HCT116 (cell line): ENCODE measurements around the gene SLC6A2. TPM values are rescaled to one million over a fixed set of nuclear protein-coding genes. Genes with fewer than 3 reads are reported as not detected.

ENCODE experiments used
- ATAC-seq: fragments of 200-7000 bp; cut with Tn5 transposase; 2 replicates; pipeline ENCODE4 v1.9.1; 2020; ENCODE audit warnings: mild to moderate bottlenecking, moderate library complexity
- BruUV-seq: library from RNA; stranded (reverse); fragments of 400-500 nt; replicated peaks from 2 replicates; lab custom pipeline; 2021; lab: Mats Ljungman, UMichigan
- CTCF ChIA-PET: fragments of 300-600 bp; sonication (Branson Sonifier 250); formaldehyde crosslinking; loops from one replicate; lab custom pipeline; 2021; ENCODE audit warnings: antibody characterized with exemption; lab: Charles Lee
- POLR2A ChIA-PET: fragments of 300-600, 350-600 bp; sonication (Branson Sonifier 250); formaldehyde crosslinking; loops from one replicate; lab custom pipeline; 2021; ENCODE audit warnings: antibody characterized with exemption; lab: Charles Lee
- RAD21 ChIA-PET, 2 experiments: fragments of 300-600 bp; sonication (Branson Sonifier 250); formaldehyde crosslinking; loops; one replicate each; lab custom pipeline; 2023; ENCODE audit warnings: low total read pairs in 2 of 2; ENCODE audit not compliant: uncharacterized antibody in 2 of 2, unreplicated experiment in 2 of 2, low non-redundant PET in 1 of 2; lab: Charles Lee
- DNase-seq: peaks from one replicate; pipeline ENCODE4 v3.0.0-alpha.2; 2010; ENCODE audit warnings: low read depth, low spot score
- H2AFZ ChIP-seq: fragments of 200-600 bp; shearing (Covaris generic), sonication (generic); 2 replicates; pipeline ENCODE4 v1.6.1; 2017; ENCODE audit warnings: low read depth, mixed run types, mixed read lengths, antibody characterized with exemption, low read length; ENCODE audit not compliant: poor library complexity, severe bottlenecking
- H3K27ac ChIP-seq: 2 replicates; pipeline ENCODE4 v1.5.1; 2012; ENCODE audit warnings: low read depth, low read length
- H3K27me3 ChIP-seq: fragments of 200-600 bp; sonication (generic); 2 replicates; pipeline ENCODE4 v1.6.1; 2016; ENCODE audit warnings: mixed run types, low read length, mixed read lengths; ENCODE audit not compliant: insufficient read depth
- H3K36me3 ChIP-seq, 2 experiments: fragments of 200-500 bp in 1 of 2; fragments of 200-600 bp in 1 of 2; sonication (Bioruptor generic) in 1 of 2; sonication (generic) in 1 of 2; 2 replicates each; pipeline versions ENCODE4 v1.5.1 to v1.6.1; 2014 to 2016; ENCODE audit warnings: low read length in 2 of 2, inconsistent platforms in 1 of 2, mixed read lengths in 1 of 2, mixed run types in 1 of 2; ENCODE audit not compliant: insufficient read depth in 2 of 2, control insufficient read depth in 1 of 2
- H3K4me1 ChIP-seq, 2 experiments: fragments of 200-600 bp in 1 of 2; sonication (generic) in 1 of 2; 2 replicates each; pipeline versions ENCODE4 v1.5.1 to v1.6.1; 2012 to 2017; ENCODE audit warnings: low read length in 2 of 2, inconsistent platforms in 1 of 2, mild to moderate bottlenecking in 1 of 2, mixed read lengths in 1 of 2, mixed run types in 1 of 2, moderate library complexity in 1 of 2; ENCODE audit not compliant: insufficient read depth in 2 of 2, control insufficient read depth in 1 of 2
- H3K4me2 ChIP-seq: fragments of 200-600 bp; sonication (generic); 2 replicates; pipeline ENCODE4 v1.6.1; 2017; ENCODE audit warnings: mixed run types, low read length, mixed read lengths
- H3K4me3 ChIP-seq, 2 experiments: fragments of 200-600 bp in 1 of 2; sonication (generic) in 1 of 2; replicated peaks in 1 of 2; 2 replicates each; pipeline ENCODE4 v1.5.1; 2011 to 2016; ENCODE audit warnings: low read length in 2 of 2, control low read depth in 1 of 2, low read depth in 1 of 2, mild to moderate bottlenecking in 1 of 2, mixed read lengths in 1 of 2, mixed run types in 1 of 2
- H3K79me2 ChIP-seq: fragments of 200-600 bp; sonication (generic); 2 replicates; pipeline ENCODE4 v1.6.1; 2017; ENCODE audit warnings: mild to moderate bottlenecking, mixed run types, low read length, moderate library complexity, mixed read lengths; ENCODE audit not compliant: insufficient read depth
- H3K9ac ChIP-seq: fragments of 200-600 bp; sonication (generic); 2 replicates; pipeline ENCODE4 v1.6.1; 2016; ENCODE audit warnings: low read length, mixed read lengths
- H3K9me2 ChIP-seq: fragments of 200-600 bp; sonication (generic), shearing (Covaris generic); 2 replicates; pipeline ENCODE4 v1.6.1; 2017; ENCODE audit warnings: mixed run types, mild to moderate bottlenecking, moderate library complexity; ENCODE audit not compliant: insufficient read depth
- H3K9me3 ChIP-seq, 2 experiments: fragments of 200-500 bp in 1 of 2; fragments of 200-600 bp in 1 of 2; sonication (Bioruptor generic) in 1 of 2; sonication (generic) in 1 of 2; 2 replicates each; pipeline ENCODE4 v1.6.1; 2014 to 2017; ENCODE audit warnings: low read length in 2 of 2, mixed read lengths in 2 of 2, inconsistent platforms in 1 of 2, low read depth in 1 of 2, mild to moderate bottlenecking in 1 of 2, mixed run types in 1 of 2, moderate library complexity in 1 of 2; ENCODE audit not compliant: control insufficient read depth in 1 of 2, insufficient read depth in 1 of 2
- H4K20me1 ChIP-seq: fragments of 200-600 bp; sonication (generic), shearing (Covaris generic); 2 replicates; pipeline ENCODE4 v1.6.1; 2017; ENCODE audit warnings: mixed run types, mild to moderate bottlenecking, moderate library complexity; ENCODE audit not compliant: insufficient read depth
- ATF3 ChIP-seq: IDR thresholded peaks from 2 replicates; pipeline ENCODE4 v1.6.1; 2012
- CEBPB ChIP-seq: IDR thresholded peaks from 2 replicates; pipeline ENCODE4 v1.6.1; 2012; ENCODE audit warnings: low read depth
- CTCF ChIP-seq, 3 experiments: fragments of 200-600 bp in 1 of 3; sonication (generic) in 1 of 3; IDR thresholded peaks in 2 of 3; conservative IDR thresholded peaks in 1 of 3; 2 replicates each; pipeline ENCODE4 v1.5.1; 2012 to 2017; ENCODE audit warnings: low read depth in 2 of 3, low read length in 2 of 3, antibody characterized with exemption in 1 of 3, borderline replicate concordance in 1 of 3, control low read depth in 1 of 3, mild to moderate bottlenecking in 1 of 3, mixed read lengths in 1 of 3, mixed run types in 1 of 3, moderate library complexity in 1 of 3; ENCODE audit not compliant: insufficient read depth in 1 of 3
- EGR1 ChIP-seq: IDR thresholded peaks from 2 replicates; pipeline ENCODE4 v1.6.1; 2012; ENCODE audit warnings: low read depth
- ELF1 ChIP-seq: IDR thresholded peaks from 2 replicates; pipeline ENCODE4 v1.6.1; 2012; ENCODE audit warnings: low read depth, borderline replicate concordance
- EZH2 ChIP-seq: fragments of 200-600 bp; sonication (generic); IDR thresholded peaks from 2 replicates; pipeline ENCODE4 v1.6.1; 2017; ENCODE audit warnings: antibody characterized with exemption, mixed run types
- EZH2phosphoT487 ChIP-seq: fragments of 200-600 bp; IDR thresholded peaks from 2 replicates; pipeline ENCODE4 v1.6.1; 2018; ENCODE audit warnings: antibody characterized with exemption, borderline replicate concordance
- FOSL1 ChIP-seq: IDR thresholded peaks from 2 replicates; pipeline ENCODE4 v1.6.1; 2012; ENCODE audit warnings: low read depth
- JUND ChIP-seq: IDR thresholded peaks from 2 replicates; pipeline ENCODE4 v1.6.1; 2012
- POLR2A ChIP-seq: IDR thresholded peaks from 2 replicates; pipeline ENCODE4 v1.7.0; 2011; ENCODE audit warnings: borderline replicate concordance; ENCODE audit not compliant: insufficient read depth, insufficient read length; ENCODE audit errors: extremely low read depth
- POLR2AphosphoS5 ChIP-seq: IDR thresholded peaks from 2 replicates; pipeline ENCODE4 v1.6.1; 2011; ENCODE audit warnings: mild to moderate bottlenecking, low read depth, low read length, moderate library complexity
- RAD21 ChIP-seq: IDR thresholded peaks from 2 replicates; pipeline ENCODE4 v1.6.1; 2012; ENCODE audit warnings: low read depth, mild to moderate bottlenecking
- SIN3A ChIP-seq: IDR thresholded peaks from 2 replicates; pipeline ENCODE4 v1.6.1; 2012; ENCODE audit warnings: low read depth
- SP1 ChIP-seq: IDR thresholded peaks from 2 replicates; pipeline ENCODE4 v1.6.1; 2012; ENCODE audit warnings: low read depth
- SRF ChIP-seq: IDR thresholded peaks from 2 replicates; pipeline ENCODE4 v1.6.1; 2012; ENCODE audit warnings: low read depth
- TCF7L2 ChIP-seq: IDR thresholded peaks from 2 replicates; pipeline ENCODE4 v1.7.0; 2011; ENCODE audit warnings: borderline replicate concordance, inconsistent platforms; ENCODE audit not compliant: insufficient read depth, insufficient read length; ENCODE audit errors: extremely low read depth
- YY1 ChIP-seq: IDR thresholded peaks from 2 replicates; pipeline ENCODE4 v1.6.1; 2011; ENCODE audit warnings: low read length, low read depth, moderate library complexity, mild to moderate bottlenecking; ENCODE audit not compliant: insufficient replicate concordance; ENCODE audit errors: extremely low read depth
- ZFX ChIP-seq: fragments of 450-650 bp; IDR thresholded peaks from 2 replicates; pipeline ENCODE4 v1.6.1; 2017
- ZNF274 ChIP-seq: fragments of 200-500 bp; sonication (Bioruptor generic); IDR thresholded peaks from 2 replicates; pipeline ENCODE4 v1.6.1; 2014; ENCODE audit warnings: mild to moderate bottlenecking, low read depth, low read length, inconsistent platforms
- intact Hi-C: fragments of 100-400 bp; cut with micrococcal nuclease; formaldehyde crosslinking; loops from 2 replicates; pipeline ENCODE4 v1.10.0; 2022
- total RNA-seq: library from RNA; stranded (reverse); gene quantifications from one replicate; pipeline ENCODE4 v1.2.1, GENCODE V29; 2021; ENCODE audit not compliant: unreplicated experiment

Gene SLC6A2
- total RNA-seq, 1 experiment from 2014 or later = not detected

GRCh38 chr16:55630774-55631173 is 25.0 kb upstream of the SLC6A2 start:
- no peak overlapping the region for H2AFZ ChIP-seq
- H3K79me2 ChIP-seq = no peaks in the 10 kb centered on the region
- H3K4me3 ChIP-seq = no peak overlapping the region
- H4K20me1 ChIP-seq = no peaks in the 10 kb centered on the region
- ChIA-PET POLR2A (no interaction called here), CTCF (no interaction called here), RAD21 (no interaction called here)
- H3K36me3 ChIP-seq = no peaks in the 10 kb centered on the region
- H3K27me3 ChIP-seq = peaks cover 14% of the 10 kb centered on the region
- intact Hi-C loops = no loop called here
- H3K9me3 ChIP-seq = no peaks in the 10 kb centered on the region
- no peaks in the 10 kb centered on the region for H3K4me1 ChIP-seq
- H3K27ac ChIP-seq = no peak overlapping the region
- H3K9me2 ChIP-seq = no peaks in the 10 kb centered on the region
- H3K4me2 ChIP-seq = no peak overlapping the region
- BruUV-seq = no TSS peak
- no peak overlapping the region for H3K9ac ChIP-seq
- ATAC-seq (no peak), DNase-seq (no peak)
- no peak for TF ChIP-seq ATF3
- TF ChIP-seq SIN3A = no peak
- TF ChIP-seq ELF1 = no peak
- no peak for TF ChIP-seq SP1
- TF ChIP-seq POLR2AphosphoS5 = no peak
- TF ChIP-seq RAD21 = no peak
- no peak for TF ChIP-seq CEBPB
- TF ChIP-seq ZFX = no peak
- no peak for TF ChIP-seq FOSL1
- TF ChIP-seq TCF7L2 = no peak
- TF ChIP-seq SRF = no peak
- TF ChIP-seq ZNF274 = no peak
- TF ChIP-seq EZH2 = no peak
- no peak for TF ChIP-seq YY1
- no peak for TF ChIP-seq POLR2A
- TF ChIP-seq EZH2phosphoT487 = no peak
- TF ChIP-seq EGR1 = no peak
- no peak for TF ChIP-seq JUND
- no peak for TF ChIP-seq CTCF (IDR thresholded peaks at IDR 0.05 in 2 of 3, conservative IDR thresholded peaks at IDR 0.05 in 1 of 3; ENCODE audit: borderline replicate concordance in 1 of 3, insufficient read depth in 1 of 3, low read depth in 2 of 3, low read length in 2 of 3)
